Muscle layer of duodenum (tissue), 2 donors: ENCODE measurements around the gene GSDME.

Source experiments
- H3K27ac ChIP-seq: one replicate; pipeline ENCODE4 v1.7.0; 2013; ENCODE audit warnings: mild to moderate bottlenecking, low read length
- H3K27me3 ChIP-seq: one replicate; pipeline ENCODE4 v1.7.0; 2013; ENCODE audit warnings: low read depth, mild to moderate bottlenecking, control low read depth, low read length
- H3K36me3 ChIP-seq, 2 donors: one replicate each; pipeline ENCODE4 v1.7.0; 2013; ENCODE audit warnings: low read length in 2 of 2, control low read depth in 1 of 2, mild to moderate bottlenecking in 1 of 2; ENCODE audit not compliant: insufficient read depth in 2 of 2, control insufficient read depth in 1 of 2
- H3K4me1 ChIP-seq, 2 donors: one replicate each; pipeline ENCODE4 v1.7.0; 2013; ENCODE audit warnings: low read length in 2 of 2, mild to moderate bottlenecking in 2 of 2, control low read depth in 1 of 2, moderate library complexity in 1 of 2; ENCODE audit not compliant: insufficient read depth in 2 of 2, control insufficient read depth in 1 of 2
- H3K4me3 ChIP-seq, 2 donors: one replicate each; pipeline ENCODE4 v1.7.0; 2013; ENCODE audit warnings: low read length in 2 of 2, low read depth in 1 of 2, mild to moderate bottlenecking in 1 of 2
- H3K9me3 ChIP-seq, 2 donors: one replicate each; pipeline ENCODE4 v1.7.0; 2013; ENCODE audit warnings: low read length in 2 of 2, control low read depth in 1 of 2, mild to moderate bottlenecking in 1 of 2; ENCODE audit not compliant: control insufficient read depth in 1 of 2
- donor health status: healthy.

Gene GSDME

DNA sequence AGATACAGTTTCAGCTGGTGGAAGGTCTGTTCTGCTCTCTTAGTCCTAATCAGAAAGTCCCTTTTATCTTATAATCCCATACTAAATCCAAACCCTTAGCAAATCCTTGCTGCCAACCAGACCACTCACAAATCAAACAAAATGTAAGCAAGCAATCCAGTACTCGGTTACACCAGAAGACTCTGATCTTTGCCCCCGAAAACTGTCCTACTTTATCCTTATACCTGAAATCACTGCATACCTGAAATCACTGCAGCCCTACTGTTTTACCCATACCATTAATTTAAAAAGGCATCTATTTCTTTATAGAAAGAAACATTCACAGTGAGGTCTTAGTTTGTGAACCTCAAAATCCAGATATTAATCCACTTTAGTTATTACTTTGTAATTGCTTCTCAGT, 64.7 kb downstream of the GSDME start:
- Histone ChIP-seq H3K9me3 (no peaks in the 10 kb centered on the region), H3K27ac (no peak overlapping the region), H3K4me1 (no peaks in the 10 kb centered on the region), H3K36me3 (no peaks in the 10 kb centered on the region), H3K27me3 (no peaks in the 10 kb centered on the region), H3K4me3 (no peak overlapping the region)

GRCh38 chr7:24690251-24690650, 67.0 kb downstream of the GSDME start:
- no peak overlapping the region for H3K27ac ChIP-seq
- H3K4me3 ChIP-seq: no peak overlapping the region
- H3K9me3 ChIP-seq: no peaks in the 10 kb centered on the region
- H3K4me1 ChIP-seq: no peaks in the 10 kb centered on the region
- H3K27me3 ChIP-seq: no peaks in the 10 kb centered on the region
- no peaks in the 10 kb centered on the region for H3K36me3 ChIP-seq

DNA sequence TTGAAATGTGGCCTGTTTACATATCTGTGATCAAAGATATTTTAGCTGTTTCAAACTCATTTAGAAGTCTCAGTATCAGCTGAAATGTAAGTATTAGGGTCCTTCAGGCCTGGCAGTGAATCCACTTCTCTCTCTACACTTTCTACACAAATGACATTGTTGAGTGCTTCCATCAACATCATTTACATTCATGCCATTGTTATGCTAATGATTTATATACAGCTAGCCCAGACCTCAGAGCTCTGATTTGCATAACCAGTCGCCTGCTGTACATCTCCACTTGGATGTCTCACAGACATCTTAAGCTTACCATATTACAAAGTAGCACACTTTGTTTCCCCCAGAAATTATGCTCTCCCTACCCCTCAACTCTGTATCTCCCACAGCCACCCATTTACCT, 71.6 kb downstream of the GSDME start:
- Histone ChIP-seq H3K4me1 (no peaks in the 10 kb centered on the region), H3K36me3 (no peaks in the 10 kb centered on the region), H3K27me3 (no peaks in the 10 kb centered on the region), H3K27ac (no peak overlapping the region), H3K9me3 (no peaks in the 10 kb centered on the region), H3K4me3 (no peak overlapping the region)

GRCh38 chr7:24670782-24671181, 86.5 kb downstream of the GSDME start:
- Histone ChIP-seq H3K27me3 (no peaks in the 10 kb centered on the region), H3K9me3 (no peaks in the 10 kb centered on the region), H3K4me3 (no peak overlapping the region), H3K4me1 (no peaks in the 10 kb centered on the region), H3K27ac (no peak overlapping the region), H3K36me3 (no peaks in the 10 kb centered on the region)

GRCh38 chr7:24669971-24670591, 87.2 kb downstream of the GSDME start:
- no peaks in the 10 kb centered on the region for H3K4me1 ChIP-seq
- H3K9me3 ChIP-seq: no peaks in the 10 kb centered on the region
- H3K36me3 ChIP-seq: no peaks in the 10 kb centered on the region
- H3K27ac ChIP-seq: no peak overlapping the region
- no peaks in the 10 kb centered on the region for H3K27me3 ChIP-seq
- H3K4me3 ChIP-seq: no peak overlapping the region

DNA sequence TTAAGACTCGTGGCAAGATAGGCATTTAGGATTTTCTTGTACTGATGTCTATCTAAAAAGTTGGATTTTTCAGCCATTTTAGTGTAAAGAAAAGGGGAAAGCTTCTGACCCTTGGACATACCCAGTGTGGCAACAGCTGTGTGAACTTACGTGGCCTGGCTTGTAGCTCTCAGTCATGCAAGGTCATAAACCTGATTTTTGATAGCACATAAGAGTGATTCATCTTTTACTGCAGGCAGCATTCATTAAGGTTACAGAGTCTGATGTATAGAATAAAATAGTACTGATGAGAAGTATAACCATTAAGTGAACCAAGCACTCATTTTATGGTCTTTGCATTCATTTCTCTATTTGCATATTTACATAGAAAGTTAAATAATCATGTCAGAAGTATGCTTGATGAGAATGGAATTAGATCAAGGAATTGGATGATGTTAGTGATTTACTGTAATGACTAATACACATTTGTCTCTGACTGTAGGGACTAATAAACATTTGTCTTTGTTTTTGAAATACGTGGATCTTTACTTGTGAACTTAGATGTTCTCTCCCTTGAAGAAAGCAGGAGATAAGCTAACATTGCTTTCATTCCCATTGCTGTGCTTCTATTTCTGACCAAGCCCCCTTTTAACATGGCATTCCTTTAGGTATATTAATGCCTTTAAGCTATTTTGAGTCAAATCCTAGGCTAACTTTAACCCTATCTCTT, 88.2 kb downstream of the GSDME start:
- H3K4me3 ChIP-seq: no peak overlapping the region
- H3K4me1 ChIP-seq: no peaks in the 10 kb centered on the region
- no peaks in the 10 kb centered on the region for H3K27me3 ChIP-seq
- H3K36me3 ChIP-seq: no peaks in the 10 kb centered on the region
- no peaks in the 10 kb centered on the region for H3K9me3 ChIP-seq
- no peak overlapping the region for H3K27ac ChIP-seq

- Histone ChIP-seq H3K27me3 (no peaks in the 10 kb centered on the region), H3K27ac (no peak overlapping the region), H3K4me3 (no peak overlapping the region), H3K9me3 (no peaks in the 10 kb centered on the region), H3K36me3 (no peaks in the 10 kb centered on the region), H3K4me1 (no peaks in the 10 kb centered on the region)
Observed at GRCh38 chr7:24665564-24666294, 91.5 kb downstream of the GSDME start.

- Histone ChIP-seq H3K4me3 (no peak overlapping the region), H3K36me3 (no peaks in the 10 kb centered on the region), H3K9me3 (no peaks in the 10 kb centered on the region), H3K27ac (no peak overlapping the region), H3K4me1 (no peaks in the 10 kb centered on the region), H3K27me3 (no peaks in the 10 kb centered on the region)
Observed at GRCh38 chr7:24660546-24660945, 96.7 kb downstream of the GSDME start.

DNA sequence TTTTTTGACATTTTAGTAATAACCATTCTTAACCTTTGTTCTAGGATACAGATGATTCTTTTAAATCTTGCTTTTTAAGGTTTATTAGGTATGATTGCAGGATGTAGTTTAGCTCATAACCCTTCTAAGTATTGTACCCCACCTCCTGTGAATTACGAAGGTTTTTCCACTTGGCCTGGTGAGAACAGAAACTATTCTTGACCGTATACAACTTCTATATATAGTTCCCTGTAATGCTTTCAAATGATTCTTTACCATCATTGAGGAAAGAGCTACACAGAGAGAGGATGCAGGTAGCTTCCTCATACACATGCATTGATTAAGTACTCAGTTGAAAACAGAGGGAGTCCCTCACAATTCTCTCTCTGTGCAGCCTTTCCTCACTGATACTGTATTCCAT, 97.8 kb downstream of the GSDME start:
- H3K27me3 ChIP-seq: no peaks in the 10 kb centered on the region
- H3K9me3 ChIP-seq: no peaks in the 10 kb centered on the region
- H3K4me3 ChIP-seq: no peak overlapping the region
- no peak overlapping the region for H3K27ac ChIP-seq
- H3K36me3 ChIP-seq: no peaks in the 10 kb centered on the region
- H3K4me1 ChIP-seq: no peaks in the 10 kb centered on the region

DNA sequence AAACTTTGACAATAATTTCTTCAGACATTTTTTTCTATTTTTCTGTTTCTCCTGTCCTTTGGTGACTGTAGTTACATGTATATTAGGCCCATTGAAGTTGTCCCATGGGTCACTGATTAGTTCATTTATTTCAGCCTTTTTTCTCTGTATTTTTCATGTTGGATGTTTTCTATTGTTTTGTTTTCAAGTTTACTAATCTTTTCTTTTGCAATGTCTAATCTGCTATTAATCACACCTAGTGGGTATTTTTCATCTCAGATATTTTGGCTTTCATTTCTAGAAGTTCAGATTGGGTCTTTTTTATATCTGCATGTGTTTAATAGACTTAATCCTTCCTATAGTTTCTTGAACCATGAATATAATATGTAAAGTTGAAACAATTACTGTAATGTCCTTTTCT, 99.3 kb downstream of the GSDME start:
- Histone ChIP-seq H3K27me3 (no peaks in the 10 kb centered on the region), H3K4me3 (no peak overlapping the region), H3K4me1 (no peaks in the 10 kb centered on the region), H3K36me3 (no peaks in the 10 kb centered on the region), H3K27ac (no peak overlapping the region), H3K9me3 (no peaks in the 10 kb centered on the region)

GRCh38 chr7:24656608-24657007, 100.7 kb downstream of the GSDME start:
- H3K27me3 ChIP-seq: no peaks in the 10 kb centered on the region
- H3K27ac ChIP-seq: no peak overlapping the region
- no peaks in the 10 kb centered on the region for H3K4me1 ChIP-seq
- H3K9me3 ChIP-seq: no peaks in the 10 kb centered on the region
- H3K4me3 ChIP-seq: no peak overlapping the region
- H3K36me3 ChIP-seq: no peaks in the 10 kb centered on the region
